Measurements from ENCODE around the gene RBFOX2. TPM values are rescaled to one million over a fixed set of nuclear protein-coding genes. Genes with fewer than 3 reads are reported as not detected.

The RBFOX2 gene
- total and polyA plus RNA-seq, 11 donors: 31.0 to 102 (median 84.0) TPM

GRCh38 chr22:35913925-35914324 is 114.7 kb downstream of the RBFOX2 start:
- ATAC-seq (peak; percentile 19 to 47 (median 43)), DNase-seq (no peak)
- no peaks in the 10 kb centered on the region for H3K9me3 ChIP-seq
- TF ChIP-seq CTCF (IDR thresholded peaks at IDR 0.05): no peak
- H3K4me1 ChIP-seq: peaks cover 12 to 91% (median 73%) of the 10 kb centered on the region in 12 donors
- WGBS, 4 donors: 36 to 60% (median 55%) methylated on average over 1 of the region's 1 CpG
- intact Hi-C loops (cut with DNase I): loop anchor here in 8 of 10 donors (2.0 to 10.0 kb wide), 9 partner anchors 19 to 489 kb away; no protein-coding TSS in a partner anchor
- H3K27me3 ChIP-seq: no peaks in the 10 kb centered on the region
- peak overlapping the region in 8 of 12 donors; percentile 37 to 58 (median 50) for H3K4me3 ChIP-seq
- H3K27ac ChIP-seq: peak overlapping the region; percentile 57 to 91 (median 84)
- no peaks in the 10 kb centered on the region for H3K36me3 ChIP-seq

- H3K9me3 ChIP-seq: no peaks in the 10 kb centered on the region
- intact Hi-C loops (cut with DNase I): loop anchor here in 4 of 10 donors (10.0 kb wide), 4 partner anchors 78 to 488 kb away; no protein-coding TSS in a partner anchor
- WGBS, 4 donors: 53 to 66% (median 59%) methylated on average over 1 of the region's 1 CpG
- TF ChIP-seq POLR2A (IDR thresholded peaks at IDR 0.05) (no peak), CTCF (IDR thresholded peaks at IDR 0.05) (no peak)
- peak overlapping the region in 11 of 12 donors; percentile 9 to 91 (median 79) for H3K27ac ChIP-seq
- H3K27me3 ChIP-seq: no peaks in the 10 kb centered on the region
- no peaks in the 10 kb centered on the region for H3K36me3 ChIP-seq
- peaks cover 12 to 79% (median 62%) of the 10 kb centered on the region in 12 donors for H3K4me1 ChIP-seq
- no peak overlapping the region for H3K4me3 ChIP-seq
- DNase-seq (no peak), ATAC-seq (no peak)
Measured at GRCh38 chr22:35912658-35913057, 116.0 kb downstream of the RBFOX2 start.

- intact Hi-C loops (cut with DNase I): loop anchor here in 4 of 10 donors (10.0 kb wide), 4 partner anchors 77 to 487 kb away; no protein-coding TSS in a partner anchor
- peaks cover 12 to 76% (median 60%) of the 10 kb centered on the region in 12 donors for H3K4me1 ChIP-seq
- no peaks in the 10 kb centered on the region for H3K9me3 ChIP-seq
- no peak for ATAC-seq
- 62 to 81% (median 76%) methylated on average over 2 of the region's 2 CpGs for WGBS, 4 donors
- H3K27ac ChIP-seq: peak overlapping the region in 11 of 12 donors; percentile 48 to 91 (median 76)
- H3K27me3 ChIP-seq: no peaks in the 10 kb centered on the region
- H3K36me3 ChIP-seq: no peaks in the 10 kb centered on the region
- TF ChIP-seq CTCF (IDR thresholded peaks at IDR 0.05) (no peak), POLR2A (IDR thresholded peaks at IDR 0.05) (no peak)
- no peak for DNase-seq
- H3K4me3 ChIP-seq: no peak overlapping the region
Measured at GRCh38 chr22:35911877-35912276, 116.7 kb downstream of the RBFOX2 start.

GRCh38 chr22:35910926-35911325 is 117.7 kb downstream of the RBFOX2 start:
- H3K4me3 ChIP-seq: no peak overlapping the region
- peak overlapping the region; percentile 26 to 91 (median 75) for H3K27ac ChIP-seq
- ATAC-seq (peak in 3 of 4 donors; percentile 32 to 59 (median 39)), DNase-seq (no peak)
- H3K27me3 ChIP-seq: no peaks in the 10 kb centered on the region
- WGBS, 4 donors: 27 to 33% (median 28%) methylated on average over 2 of the region's 2 CpGs
- H3K36me3 ChIP-seq: no peaks in the 10 kb centered on the region
- intact Hi-C loops (cut with DNase I): loop anchor here in 4 of 10 donors (10.0 kb wide), 4 partner anchors 76 to 486 kb away; no protein-coding TSS in a partner anchor
- H3K4me1 ChIP-seq: peaks cover 10 to 69% (median 54%) of the 10 kb centered on the region in 12 donors
- no peak for TF ChIP-seq CTCF (IDR thresholded peaks at IDR 0.05)
- TF ChIP-seq POLR2A (IDR thresholded peaks at IDR 0.05): no peak
- no peaks in the 10 kb centered on the region for H3K9me3 ChIP-seq
